ENCODE results near the gene DNASE1L1.

Gene DNASE1L1

GRCh38 chrX:154430916-154431315, 21.9 kb upstream of the DNASE1L1 start:
- no peak for DNase-seq (ENCODE audit: extremely low read depth, low read depth)
- no peak for TF ChIP-seq CTCF (IDR thresholded peaks at IDR 0.05; ENCODE audit: low read depth, low read length, missing control alignments)
- no peak overlapping the region for H3K4me3 ChIP-seq (replicated peaks; ENCODE audit: low read depth, low read length)

GRCh38 chrX:154430479-154430878, 21.4 kb upstream of the DNASE1L1 start:
- TF ChIP-seq CTCF (IDR thresholded peaks at IDR 0.05; ENCODE audit: low read depth, low read length, missing control alignments) = no peak
- no peak for DNase-seq (ENCODE audit: extremely low read depth, low read depth)
- H3K4me3 ChIP-seq (replicated peaks; ENCODE audit: low read depth, low read length) = no peak overlapping the region

GRCh38 chrX:154429711-154430110, 20.7 kb upstream of the DNASE1L1 start:
- peak overlapping the region; percentile 58 for H3K4me3 ChIP-seq (replicated peaks; ENCODE audit: low read depth, low read length)
- TF ChIP-seq CTCF (IDR thresholded peaks at IDR 0.05; ENCODE audit: low read depth, low read length, missing control alignments) = no peak
- DNase-seq (ENCODE audit: extremely low read depth, low read depth) = no peak

GRCh38 chrX:154428176-154429171, 19.4 kb upstream of the DNASE1L1 start, which contains the start of gene ATP6AP1:
TSS of gene ATP6AP1 (plus strand) at chrX:154428677. CDS start at chrX:154428693, 16 bp downstream.
- DNase-seq (ENCODE audit: extremely low read depth, low read depth) = peak; percentile 78
- H3K4me3 ChIP-seq (replicated peaks; ENCODE audit: low read depth, low read length) = peak within 1 kb of the TSS; percentile 58
- no peak for TF ChIP-seq CTCF (IDR thresholded peaks at IDR 0.05; ENCODE audit: low read depth, low read length, missing control alignments)

- DNase-seq (ENCODE audit: extremely low read depth, low read depth) = no peak
- no peak overlapping the region for H3K4me3 ChIP-seq (replicated peaks; ENCODE audit: low read depth, low read length)
- TF ChIP-seq CTCF (IDR thresholded peaks at IDR 0.05; ENCODE audit: low read depth, low read length, missing control alignments) = no peak
These were observed 18.1 kb upstream of the DNASE1L1 start for GRCh38 chrX:154426916-154427770.

- no peak overlapping the region for H3K4me3 ChIP-seq (replicated peaks; ENCODE audit: low read depth, low read length)
- DNase-seq (ENCODE audit: extremely low read depth, low read depth) = no peak
- no peak for TF ChIP-seq CTCF (IDR thresholded peaks at IDR 0.05; ENCODE audit: low read depth, low read length, missing control alignments)
These were observed 11.3 kb upstream of the DNASE1L1 start for GRCh38 chrX:154420402-154420756.

Data from HFF-Myc (cell line).